SK-N-SH (cell line): ENCODE measurements around the gene BCL11B.

ENCODE experiments used
- CTCF ChIP-seq: fragments of 200-600 bp; sonication (generic); IDR thresholded peaks from 2 replicates; pipeline ENCODE4 v1.6.1; 2017; ENCODE audit warnings: antibody characterized with exemption, mild to moderate bottlenecking, moderate library complexity
- EZH2phosphoT487 ChIP-seq: fragments of 200-600 bp; sonication (generic); IDR thresholded peaks from 2 replicates; pipeline ENCODE4 v1.6.1; 2017; ENCODE audit warnings: low read depth, mixed run types, mild to moderate bottlenecking, antibody characterized with exemption, moderate library complexity, borderline replicate concordance
- GATA2 ChIP-seq: sonication (generic); formaldehyde crosslinking; IDR thresholded peaks from 2 replicates; pipeline ENCODE4 v1.5.0; 2020; ENCODE audit warnings: mild to moderate bottlenecking, missing genetic modification reagents
- POLR2AphosphoS5 ChIP-seq: IDR thresholded peaks from 2 replicates; pipeline ENCODE4 v1.6.1; 2012; ENCODE audit warnings: low read depth, low read length
- RAD21 ChIP-seq: IDR thresholded peaks from 2 replicates; pipeline ENCODE4 v1.6.1; 2012; ENCODE audit warnings: mild to moderate bottlenecking, low read length
- TAF1 ChIP-seq: IDR thresholded peaks from 2 replicates; pipeline ENCODE4 v1.6.1; 2012; ENCODE audit warnings: low read depth, mild to moderate bottlenecking, low read length, moderate library complexity, borderline replicate concordance
- YY1 ChIP-seq: IDR thresholded peaks from 2 replicates; pipeline ENCODE4 v1.4.0; 2012; ENCODE audit warnings: low read depth, mild to moderate bottlenecking
- ZBTB33 ChIP-seq: IDR thresholded peaks from 2 replicates; pipeline ENCODE4 v1.4.0; 2012; ENCODE audit warnings: low read depth, borderline replicate concordance
- TF ChIP-seq, protein P1 (sequence below): IDR thresholded peaks from 2 replicates; pipeline ENCODE4 v1.6.1; 2012; ENCODE audit warnings: mild to moderate bottlenecking, low read depth, low read length, moderate library complexity
- TF ChIP-seq, protein P2 (sequence below): IDR thresholded peaks from 2 replicates; pipeline ENCODE4; 2012

GRCh38 chr14:99277530-99277929, 5.5 kb upstream of the BCL11B start:
- TF ChIP-seq EZH2phosphoT487 (no peak), GATA2 (no peak), TAF1 (no peak), YY1 (no peak), POLR2AphosphoS5 (no peak), CTCF (no peak), RAD21 (no peak), ZBTB33 (no peak)
- TF ChIP-seq, protein P1, sequence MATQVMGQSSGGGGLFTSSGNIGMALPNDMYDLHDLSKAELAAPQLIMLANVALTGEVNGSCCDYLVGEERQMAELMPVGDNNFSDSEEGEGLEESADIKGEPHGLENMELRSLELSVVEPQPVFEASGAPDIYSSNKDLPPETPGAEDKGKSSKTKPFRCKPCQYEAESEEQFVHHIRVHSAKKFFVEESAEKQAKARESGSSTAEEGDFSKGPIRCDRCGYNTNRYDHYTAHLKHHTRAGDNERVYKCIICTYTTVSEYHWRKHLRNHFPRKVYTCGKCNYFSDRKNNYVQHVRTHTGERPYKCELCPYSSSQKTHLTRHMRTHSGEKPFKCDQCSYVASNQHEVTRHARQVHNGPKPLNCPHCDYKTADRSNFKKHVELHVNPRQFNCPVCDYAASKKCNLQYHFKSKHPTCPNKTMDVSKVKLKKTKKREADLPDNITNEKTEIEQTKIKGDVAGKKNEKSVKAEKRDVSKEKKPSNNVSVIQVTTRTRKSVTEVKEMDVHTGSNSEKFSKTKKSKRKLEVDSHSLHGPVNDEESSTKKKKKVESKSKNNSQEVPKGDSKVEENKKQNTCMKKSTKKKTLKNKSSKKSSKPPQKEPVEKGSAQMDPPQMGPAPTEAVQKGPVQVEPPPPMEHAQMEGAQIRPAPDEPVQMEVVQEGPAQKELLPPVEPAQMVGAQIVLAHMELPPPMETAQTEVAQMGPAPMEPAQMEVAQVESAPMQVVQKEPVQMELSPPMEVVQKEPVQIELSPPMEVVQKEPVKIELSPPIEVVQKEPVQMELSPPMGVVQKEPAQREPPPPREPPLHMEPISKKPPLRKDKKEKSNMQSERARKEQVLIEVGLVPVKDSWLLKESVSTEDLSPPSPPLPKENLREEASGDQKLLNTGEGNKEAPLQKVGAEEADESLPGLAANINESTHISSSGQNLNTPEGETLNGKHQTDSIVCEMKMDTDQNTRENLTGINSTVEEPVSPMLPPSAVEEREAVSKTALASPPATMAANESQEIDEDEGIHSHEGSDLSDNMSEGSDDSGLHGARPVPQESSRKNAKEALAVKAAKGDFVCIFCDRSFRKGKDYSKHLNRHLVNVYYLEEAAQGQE: no peak
- TF ChIP-seq, protein P2, sequence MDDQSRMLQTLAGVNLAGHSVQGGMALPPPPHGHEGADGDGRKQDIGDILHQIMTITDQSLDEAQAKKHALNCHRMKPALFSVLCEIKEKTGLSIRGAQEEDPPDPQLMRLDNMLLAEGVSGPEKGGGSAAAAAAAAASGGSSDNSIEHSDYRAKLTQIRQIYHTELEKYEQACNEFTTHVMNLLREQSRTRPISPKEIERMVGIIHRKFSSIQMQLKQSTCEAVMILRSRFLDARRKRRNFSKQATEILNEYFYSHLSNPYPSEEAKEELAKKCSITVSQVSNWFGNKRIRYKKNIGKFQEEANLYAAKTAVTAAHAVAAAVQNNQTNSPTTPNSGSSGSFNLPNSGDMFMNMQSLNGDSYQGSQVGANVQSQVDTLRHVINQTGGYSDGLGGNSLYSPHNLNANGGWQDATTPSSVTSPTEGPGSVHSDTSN: no peak
